OCI-LY7 (cell line): ENCODE measurements around the gene DGLUCY. TPM values are rescaled to one million over a fixed set of nuclear protein-coding genes. Genes with fewer than 3 reads are reported as not detected.
A peak's percentile ranks its signal among the peaks of the same experiment; 100 is the strongest.

Source experiments
- BruUV-seq: library from RNA; stranded (reverse); fragments of 400-500 nt; replicated peaks from 2 replicates; lab custom pipeline; 2021; lab: Mats Ljungman, UMichigan
- CTCF ChIA-PET: fragments of 300-600 bp; sonication (Branson Sonifier 250); formaldehyde crosslinking; loops from one replicate; lab custom pipeline; 2022; ENCODE audit warnings: antibody characterized with exemption; ENCODE audit not compliant: unreplicated experiment; lab: Charles Lee
- POLR2A ChIA-PET: fragments of 300-600 bp; sonication (Branson Sonifier 250); formaldehyde crosslinking; loops from one replicate; lab custom pipeline; 2022; ENCODE audit warnings: antibody characterized with exemption; lab: Charles Lee
- DNase-seq: peaks from one replicate; pipeline ENCODE4 v3.0.0-alpha.2; 2015; ENCODE audit warnings: low spot score
- H2AFZ ChIP-seq: fragments of 200-600 bp; sonication (generic), shearing (Covaris generic); 2 replicates; pipeline ENCODE4 v1.6.1; 2014; ENCODE audit warnings: mild to moderate bottlenecking, antibody characterized with exemption, low read length, moderate library complexity
- H3K27ac ChIP-seq: fragments of 200-600 bp; sonication (generic); 2 replicates; pipeline ENCODE4 v1.5.1; 2014; ENCODE audit warnings: mixed run types, low read depth, mild to moderate bottlenecking, moderate library complexity, low read length, inconsistent platforms; ENCODE audit not compliant: poor library complexity, severe bottlenecking
- H3K36me3 ChIP-seq: fragments of 200-600 bp; sonication (generic); 2 replicates; pipeline ENCODE4 v1.6.1; 2014; ENCODE audit warnings: mild to moderate bottlenecking, antibody characterized with exemption, low read length, moderate library complexity, mixed read lengths; ENCODE audit not compliant: insufficient read depth
- H3K4me1 ChIP-seq: fragments of 200-600 bp; sonication (generic); 2 replicates; pipeline ENCODE4 v1.5.1; 2014; ENCODE audit warnings: mild to moderate bottlenecking, low read length; ENCODE audit not compliant: insufficient read depth, poor library complexity, severe bottlenecking
- H3K4me2 ChIP-seq: fragments of 200-600 bp; sonication (generic); 2 replicates; pipeline ENCODE4 v1.6.1; 2014; ENCODE audit warnings: mild to moderate bottlenecking, low read length
- H3K4me3 ChIP-seq: fragments of 200-600 bp; sonication (generic); 2 replicates; pipeline ENCODE4 v1.5.1; 2014; ENCODE audit warnings: mild to moderate bottlenecking, low read depth, low read length; ENCODE audit not compliant: poor library complexity, severe bottlenecking
- H3K79me2 ChIP-seq: fragments of 200-600 bp; sonication (generic); 2 replicates; pipeline ENCODE4 v1.6.1; 2016; ENCODE audit warnings: low read depth, mild to moderate bottlenecking, low read length, moderate library complexity, mixed read lengths; ENCODE audit not compliant: insufficient read depth
- H3K9me2 ChIP-seq: fragments of 200-600 bp; sonication (generic); 2 replicates; pipeline ENCODE4 v1.6.1; 2016; ENCODE audit warnings: mild to moderate bottlenecking, low read length, mixed read lengths; ENCODE audit not compliant: insufficient read depth
- H3K9me3 ChIP-seq: fragments of 200-600 bp; sonication (generic); 2 replicates; pipeline ENCODE4 v1.6.1; 2014; ENCODE audit warnings: mild to moderate bottlenecking, mixed run types, low read length, mixed read lengths
- H4K20me1 ChIP-seq: fragments of 200-600 bp; sonication (generic); 2 replicates; pipeline ENCODE4 v1.6.1; 2014; ENCODE audit warnings: mild to moderate bottlenecking, antibody characterized with exemption, low read length, moderate library complexity, mixed read lengths; ENCODE audit not compliant: insufficient read depth
- CTCF ChIP-seq: fragments of 200-600 bp; sonication (generic); conservative IDR thresholded peaks from 2 replicates; pipeline ENCODE4 v1.5.1; 2014; ENCODE audit warnings: mild to moderate bottlenecking, antibody characterized with exemption, low read length, moderate library complexity, mixed read lengths
- EZH2phosphoT487 ChIP-seq: fragments of 200-600 bp; sonication (generic); IDR thresholded peaks from 2 replicates; pipeline ENCODE4 v1.6.1; 2018; ENCODE audit warnings: low read depth, borderline replicate concordance, mild to moderate bottlenecking, mixed run types, antibody characterized with exemption, low read length, moderate library complexity, mixed read lengths
- intact Hi-C: fragments of 100-400 bp; cut with micrococcal nuclease; formaldehyde crosslinking; loops from one replicate; pipeline ENCODE4 v1.10.0; 2022; ENCODE audit not compliant: unreplicated experiment
- total RNA-seq, 2 experiments: library from RNA; depleted of rRNA in 1 of 2; stranded (reverse); fragments of >200 nt in 1 of 2; shearing (Covaris generic) in 1 of 2; gene quantifications; 2 replicates each; pipeline ENCODE4 v1.2.3, GENCODE V29; 2014 to 2022

Gene DGLUCY
- total RNA-seq, 2 experiments from 2014 or later = 37.6 to 56.8 TPM

- H3K27ac ChIP-seq = no peak overlapping the region
- BruUV-seq = no TSS peak
- no peaks in the 10 kb centered on the region for H3K9me3 ChIP-seq
- H3K79me2 ChIP-seq = no peaks in the 10 kb centered on the region
- POLR2A ChIA-PET = interaction anchor here (1.7 kb wide), 1 partner anchor 24 kb away, joined by 7 read pairs; no protein-coding TSS in a partner anchor
- H3K4me2 ChIP-seq = no peak overlapping the region
- CTCF ChIA-PET = no interaction called here
- H4K20me1 ChIP-seq = no peaks in the 10 kb centered on the region
- no peaks in the 10 kb centered on the region for H3K9me2 ChIP-seq
- H3K4me3 ChIP-seq = no peak overlapping the region
- TF ChIP-seq EZH2phosphoT487 (no peak), CTCF (no peak)
- intact Hi-C loops = no loop called here
- no peak for DNase-seq
- H2AFZ ChIP-seq = no peak overlapping the region
- H3K36me3 ChIP-seq = peaks cover 27% of the 10 kb centered on the region
- H3K4me1 ChIP-seq = peaks cover 16% of the 10 kb centered on the region
Observed at GRCh38 chr14:91139776-91140175, 25.9 kb downstream of the DGLUCY start.

- Histone ChIP-seq H4K20me1 (no peaks in the 10 kb centered on the region), H3K79me2 (no peaks in the 10 kb centered on the region), H3K4me1 (peaks cover 16% of the 10 kb centered on the region), H2AFZ (no peak overlapping the region), H3K27ac (no peak overlapping the region), H3K9me3 (no peaks in the 10 kb centered on the region), H3K36me3 (peaks cover 29% of the 10 kb centered on the region), H3K9me2 (no peaks in the 10 kb centered on the region), H3K4me2 (no peak overlapping the region), H3K4me3 (no peak overlapping the region)
- TF ChIP-seq CTCF = peak; percentile 63
- no peak for TF ChIP-seq EZH2phosphoT487
- ChIA-PET CTCF (no interaction called here), POLR2A (interaction anchor here (0.5 to 1.7 kb wide), 2 partner anchors 25 to 39 kb away, joined by 3 to 7 read pairs; no protein-coding TSS in a partner anchor)
- BruUV-seq = no TSS peak
- DNase-seq = peak; percentile 16
- intact Hi-C loops = no loop called here
Observed at GRCh38 chr14:91140672-91141071, 26.8 kb downstream of the DGLUCY start.

GRCh38 chr14:91142214-91142668, 28.4 kb downstream of the DGLUCY start:
- Histone ChIP-seq H3K4me1 (peaks cover 16% of the 10 kb centered on the region), H3K27ac (peak overlapping the region; percentile 60), H3K4me3 (no peak overlapping the region), H2AFZ (no peak overlapping the region), H3K4me2 (peak overlapping the region; percentile 57), H3K79me2 (no peaks in the 10 kb centered on the region), H3K36me3 (peaks cover 37% of the 10 kb centered on the region; the same call in 1 of the 2 replicates), H4K20me1 (no peaks in the 10 kb centered on the region), H3K9me2 (no peaks in the 10 kb centered on the region), H3K9me3 (no peaks in the 10 kb centered on the region)
- TF ChIP-seq CTCF (no peak), EZH2phosphoT487 (no peak)
- intact Hi-C loops = no loop called here
- CTCF ChIA-PET = no interaction called here
- DNase-seq = peak; percentile 63
- no TSS peak for BruUV-seq
- POLR2A ChIA-PET = interaction anchor here (0.7 kb wide), 2 partner anchors 11 to 208 kb away, joined by 3 read pairs; no protein-coding TSS in a partner anchor
